ENCODE data around the gene PDCL2. TPM values are rescaled to one million over a fixed set of nuclear protein-coding genes. Genes with fewer than 3 reads are reported as not detected.

Gene PDCL2
- total and polyA plus RNA-seq, 10 of the 15 experiments (the other 5 are each of a cell fraction or from before 2014, with no cell fraction given), result not detected

- H3K4me1 ChIP-seq (ENCODE audit: control insufficient read depth, insufficient read depth, low read length), result peaks cover 3% of the 10 kb centered on the region; the same call in 1 of the 2 replicates
- TF ChIP-seq TCF7 (IDR thresholded peaks at IDR 0.05; ENCODE audit: borderline replicate concordance) (no peak), NKRF (conservative IDR thresholded peaks at IDR 0.05) (no peak), SREBF1 (IDR thresholded peaks at IDR 0.05; ENCODE audit: low read length) (no peak), SPI1 (IDR thresholded peaks at IDR 0.05; ENCODE audit: borderline replicate concordance, insufficient read depth, low read depth, low read length) (no peak), PKNOX1 (IDR thresholded peaks at IDR 0.05) (no peak), MEF2A (IDR thresholded peaks at IDR 0.05; ENCODE audit: insufficient read depth, low read depth, low read length) (no peak), CBX5 (IDR thresholded peaks at IDR 0.05; ENCODE audit: low read depth) (no peak), PAX8 (IDR thresholded peaks at IDR 0.05) (no peak), CHD2 (IDR thresholded peaks at IDR 0.05; ENCODE audit: borderline replicate concordance, low read depth, low read length) (no peak), ASH2L (IDR thresholded peaks at IDR 0.05; ENCODE audit: borderline replicate concordance, low read depth) (no peak), MLLT1 (IDR thresholded peaks at IDR 0.05) (no peak), HSF1 (IDR thresholded peaks at IDR 0.05; ENCODE audit: low read depth, low read length) (no peak)
- no peak overlapping the region for H3K9ac ChIP-seq (ENCODE audit: control insufficient read depth, insufficient read depth, low read length)
- FAIRE-seq, result no peak
- H3K4me3 ChIP-seq, result no peak overlapping the region
- no peak overlapping the region for H2AFZ ChIP-seq (ENCODE audit: control insufficient read depth, low read depth, low read length)
- no TSS peak for BruUV-seq (replicated peaks)
- in situ Hi-C loops (cut with MboI), result no loop called here
- ATAC-seq, result no peak
- no peaks in the 10 kb centered on the region for H4K20me1 ChIP-seq (ENCODE audit: control insufficient read depth, insufficient read depth)
- WGBS (ENCODE audit: insufficient coverage, insufficient replicate concordance, low lambda C conversion rate, missing lambda C conversion rate), result 55% methylated on average over 1 of the region's 1 CpG
- intact Hi-C loops (cut with micrococcal nuclease; ENCODE audit: unreplicated experiment), result no loop called here
- H3K4me2 ChIP-seq (ENCODE audit: control insufficient read depth, insufficient read depth), result no peak overlapping the region
- RAD21 ChIA-PET (ENCODE audit: unreplicated experiment), result no interaction called here
- peaks cover 0 to 3% of the 10 kb centered on the region in 2 experiments; a peak in 1 of 4 replicates for H3K27me3 ChIP-seq (replicated peaks in 1 of 2; ENCODE audit: control insufficient read depth in 2 of 2, insufficient read depth in 2 of 2, low read length in 1 of 2)
- POLR2A ChIA-PET, result no interaction called here
- no peaks in the 10 kb centered on the region for H3K79me2 ChIP-seq (ENCODE audit: control insufficient read depth, insufficient read depth, low read length)
- no peaks in the 10 kb centered on the region for H3K9me3 ChIP-seq (replicated peaks; ENCODE audit: control insufficient read depth, insufficient read depth, low read length)
- DNase-seq (ENCODE audit: low read depth, low spot score), result no peak
- no peak overlapping the region for H3K27ac ChIP-seq (ENCODE audit: control insufficient read depth, insufficient read depth)
- H3K36me3 ChIP-seq (ENCODE audit: control insufficient read depth in 2 of 2, insufficient read depth in 2 of 2, low read length in 1 of 2), result no peaks in the 10 kb centered on the region
- SMC1A ChIA-PET (ENCODE audit: uncharacterized antibody, unreplicated experiment), result no interaction called here
- CTCF ChIA-PET, result no interaction called here
These were observed 26.6 kb upstream of the PDCL2 start for GRCh38 chr4:55618546-55619143.
